Activated CD4-positive, alpha-beta T cell treated with anti-CD3 and anti-CD28 coated beads, Interleukin-2, Interleukin-4, amounts not matched to agents 100 ng/mL and 50 ng/mL, durations not matched to agents 16 hours and 8 hours (primary cell): ENCODE data around the gene NMNAT3.

ENCODE experiments used
- DNase-seq: peaks from one replicate; pipeline ENCODE4 v3.0.0-alpha.2; 2020; ENCODE audit warnings: low spot score

The NMNAT3 gene

DNA sequence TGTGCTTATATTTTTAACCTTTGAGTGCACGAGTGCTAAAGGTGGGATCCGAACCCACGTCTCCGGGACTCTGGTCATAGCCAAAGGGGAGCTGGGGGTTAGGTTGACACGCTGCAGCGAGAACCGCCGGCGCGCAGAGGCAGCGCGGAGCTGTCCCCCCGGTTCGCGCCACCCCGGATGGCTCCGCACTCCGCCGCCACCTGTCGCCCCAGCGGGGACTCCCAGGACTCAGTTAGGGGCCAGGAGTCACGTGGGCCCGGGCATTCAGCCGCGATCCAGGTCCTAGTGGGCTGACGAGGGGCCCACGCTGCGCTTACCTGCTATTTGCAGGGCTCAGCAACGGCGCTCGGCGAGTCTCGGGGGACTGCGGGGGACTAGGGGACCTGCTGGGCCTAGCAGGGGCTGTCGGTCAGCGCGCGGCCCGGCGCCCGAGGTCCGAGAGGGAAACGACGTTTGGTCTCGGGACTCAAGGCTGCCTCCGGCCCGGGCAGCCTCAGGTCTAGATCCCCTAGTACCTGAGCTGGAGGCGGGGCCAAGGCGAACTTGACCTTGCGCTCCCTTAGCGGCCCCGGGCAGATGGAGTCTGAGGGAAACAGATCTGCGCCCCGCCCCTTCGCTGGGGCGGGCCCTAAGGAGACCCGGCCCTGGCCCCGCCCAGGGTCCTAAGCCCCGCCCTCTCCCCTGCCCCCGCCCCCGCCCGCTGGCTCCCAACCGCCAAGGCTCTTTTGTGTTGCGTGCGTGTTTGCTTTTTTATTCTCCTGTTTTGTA is at the start of gene NMNAT3:
TSS of gene NMNAT3 (minus strand) at position 585 of the 768 bp plus-strand sequence. CDS start 50,248 bp downstream, outside the sequence.
- DNase-seq, result peak; percentile 68

- no peak for DNase-seq
These were observed 43.6 kb upstream of the NMNAT3 start for GRCh38 chr3:139721370-139721769.

DNA sequence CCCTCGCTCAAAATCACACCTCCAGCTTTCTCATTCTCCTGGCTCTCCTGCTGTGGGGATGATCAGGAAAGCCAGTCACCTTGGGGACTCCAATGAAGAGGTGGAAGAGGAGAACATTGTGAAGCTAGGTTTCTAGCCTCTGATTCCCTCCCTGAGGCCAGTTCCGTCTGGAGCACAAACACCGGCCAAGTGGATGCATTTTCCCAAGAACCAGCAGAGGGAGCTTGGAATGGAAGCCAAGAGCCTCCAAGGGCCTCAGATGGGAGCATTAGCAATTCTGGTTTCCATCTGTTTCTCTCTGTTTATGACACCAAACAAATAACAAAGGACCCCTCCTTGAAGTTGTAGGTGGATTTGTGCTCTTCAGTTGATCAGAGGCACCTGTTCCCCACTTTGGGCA is 40.6 kb upstream of the NMNAT3 start:
- DNase-seq, result no peak

DNA sequence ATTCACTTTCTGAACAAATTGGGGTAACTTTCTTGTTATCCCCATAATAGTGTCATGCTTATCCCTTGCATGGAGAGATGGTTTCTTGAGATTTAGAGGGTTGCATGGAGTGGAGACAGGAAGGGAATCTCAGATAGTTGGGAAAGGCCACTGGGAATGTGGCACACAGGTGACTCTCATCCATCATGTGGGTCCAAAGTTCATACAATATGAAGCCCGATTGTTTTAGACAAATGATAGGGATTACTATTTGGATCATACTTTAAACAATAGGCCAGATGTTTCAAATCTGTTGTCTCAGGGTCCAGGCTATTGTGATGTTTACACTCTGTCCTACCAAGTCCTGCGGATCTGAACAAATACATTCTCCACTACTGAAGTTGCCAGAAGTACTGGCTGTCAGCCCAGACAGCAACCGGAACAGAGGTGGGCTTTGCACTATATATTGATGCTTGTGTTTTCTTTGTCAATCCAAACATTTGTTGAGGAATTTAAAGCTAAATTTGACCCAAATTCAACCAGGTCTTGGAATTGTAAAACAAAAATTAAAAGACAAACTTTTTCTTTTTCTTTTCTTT is 39.2 kb upstream of the NMNAT3 start:
- DNase-seq, result no peak

GRCh38 chr3:139715743-139716360 is 38.1 kb upstream of the NMNAT3 start:
- DNase-seq, result no peak

DNA sequence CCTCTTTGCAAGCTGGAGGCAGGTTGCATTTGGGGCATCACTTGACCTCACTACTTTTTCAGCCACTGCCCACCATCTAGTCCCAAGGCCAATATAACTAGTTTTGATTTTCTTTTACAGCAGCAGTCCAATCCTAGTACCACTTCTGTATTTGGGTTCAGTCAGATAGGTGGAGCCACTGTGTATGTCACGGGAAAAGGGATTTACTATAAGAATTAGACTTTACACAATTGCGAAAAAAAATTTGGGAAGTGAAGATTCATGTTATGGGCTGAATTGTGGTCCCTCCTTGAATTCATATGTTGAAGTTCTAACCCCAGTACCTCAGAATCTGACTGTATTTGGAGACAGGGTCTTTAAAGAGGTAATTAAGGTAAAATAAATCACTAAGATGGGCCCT is 37.4 kb upstream of the NMNAT3 start:
- DNase-seq, result no peak

DNA sequence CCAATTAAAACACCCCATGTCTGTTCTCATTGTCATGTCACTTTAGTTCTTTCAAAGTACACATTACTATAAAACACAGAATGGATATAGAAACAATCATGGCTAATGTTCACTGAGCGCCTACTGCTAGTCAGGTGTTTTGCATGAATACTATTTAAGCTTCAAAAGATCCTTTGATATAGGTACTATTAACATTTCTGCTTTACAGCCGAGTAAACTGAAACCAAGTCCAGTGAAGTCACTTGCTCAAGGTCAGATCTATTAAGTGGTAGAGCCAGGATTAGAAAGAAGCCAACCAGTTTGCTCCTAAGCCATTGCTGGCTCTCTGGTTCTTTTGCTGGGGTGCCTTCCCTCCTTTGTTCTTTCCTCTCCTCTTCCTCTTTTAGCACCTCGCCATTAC is 32.4 kb upstream of the NMNAT3 start:
- DNase-seq, result no peak

DNA sequence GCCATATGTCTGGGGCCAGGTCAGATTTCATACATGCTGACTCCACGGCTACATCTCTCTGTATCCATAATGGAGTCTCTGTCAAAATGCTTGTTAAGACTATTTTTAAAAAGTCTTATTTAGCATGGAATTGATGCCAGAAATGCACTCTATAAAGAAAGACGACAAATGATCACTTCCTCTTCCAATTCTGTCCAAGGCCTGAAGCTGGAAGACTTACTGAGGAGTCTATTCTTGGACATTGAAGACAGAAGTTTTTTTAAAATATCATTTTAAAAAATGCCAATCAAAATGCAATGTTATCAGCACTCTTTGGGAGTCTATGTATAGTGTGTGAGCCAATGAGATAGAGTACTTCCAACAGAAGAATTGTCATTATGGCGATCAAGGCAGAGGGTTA is 27.9 kb upstream of the NMNAT3 start:
- no peak for DNase-seq

- DNase-seq, result no peak
These were observed 18.5 kb upstream of the NMNAT3 start for GRCh38 chr3:139696314-139696604.

GRCh38 chr3:139695426-139696313 is 17.9 kb upstream of the NMNAT3 start:
- no peak for DNase-seq

GRCh38 chr3:139695007-139695406 is 17.2 kb upstream of the NMNAT3 start:
- no peak for DNase-seq

GRCh38 chr3:139694542-139694941 is 16.8 kb upstream of the NMNAT3 start:
- DNase-seq, result no peak

DNA sequence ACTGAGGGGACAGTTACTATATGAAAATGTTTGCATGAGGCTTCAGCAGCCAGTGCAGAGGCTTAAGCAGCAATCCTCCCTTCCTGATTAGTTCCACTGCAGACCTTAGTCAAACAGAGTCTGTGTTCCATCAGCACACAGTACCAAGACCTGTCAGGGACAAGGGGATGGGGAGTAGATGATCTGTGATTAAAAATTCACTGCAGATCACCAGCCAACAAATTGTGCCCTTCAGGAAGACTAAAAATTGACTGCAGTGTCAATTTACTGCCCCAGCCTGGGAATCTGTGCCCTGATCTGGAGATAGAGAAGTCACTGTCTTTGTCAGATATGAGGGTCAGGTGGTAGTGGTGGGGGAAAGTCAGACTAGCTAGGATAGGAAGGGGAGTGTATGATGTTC is 13.8 kb upstream of the NMNAT3 start:
- DNase-seq, result no peak

- DNase-seq, result no peak
These were observed 12.0 kb upstream of the NMNAT3 start for GRCh38 chr3:139689708-139690228.

GRCh38 chr3:139689122-139689521 is 11.3 kb upstream of the NMNAT3 start:
- DNase-seq, result no peak

DNA sequence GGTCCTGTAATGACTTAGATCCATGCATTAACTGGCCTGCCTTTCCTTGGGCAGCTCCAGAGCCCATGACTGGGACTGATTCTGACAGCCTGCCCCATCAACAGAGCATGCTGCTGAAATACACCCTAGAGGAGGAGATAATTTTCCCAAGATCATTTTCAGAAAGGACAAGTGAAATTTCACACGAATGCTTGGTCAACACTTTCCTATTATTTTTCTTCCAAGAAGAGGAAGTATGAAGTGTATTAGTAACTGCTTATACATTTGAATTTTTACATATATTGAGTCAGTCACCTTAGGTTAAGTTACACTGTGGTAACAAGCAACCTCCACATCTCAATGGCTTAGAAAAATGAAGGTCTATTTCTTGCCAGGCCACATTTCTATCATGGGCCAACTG is 9.7 kb upstream of the NMNAT3 start:
- DNase-seq, result no peak

- DNase-seq, result no peak
These were observed 8.9 kb upstream of the NMNAT3 start for GRCh38 chr3:139686624-139687023.

DNA sequence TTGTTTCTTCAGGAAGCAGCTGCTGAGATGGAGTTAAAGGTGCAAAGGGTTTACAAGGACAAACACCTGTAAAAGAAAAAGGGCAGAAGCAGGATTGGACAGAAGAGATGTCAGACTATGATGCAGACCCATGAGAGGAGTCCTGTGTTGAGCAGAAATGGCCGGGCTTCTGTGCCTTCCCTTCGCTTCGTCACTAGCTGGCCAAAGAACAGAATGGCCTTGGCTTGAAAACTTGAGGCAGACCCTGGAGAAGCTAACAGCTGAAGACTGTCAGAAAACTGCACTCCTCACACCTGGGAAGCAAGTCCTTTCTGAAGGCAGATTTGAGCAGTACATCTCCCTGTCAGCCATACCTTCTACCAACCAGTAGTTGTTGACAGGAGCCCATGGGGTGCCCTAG is 8.4 kb upstream of the NMNAT3 start:
- DNase-seq, result no peak

- DNase-seq, result no peak
These were observed 1.5 kb upstream of the NMNAT3 start for GRCh38 chr3:139679220-139679775.

DNA sequence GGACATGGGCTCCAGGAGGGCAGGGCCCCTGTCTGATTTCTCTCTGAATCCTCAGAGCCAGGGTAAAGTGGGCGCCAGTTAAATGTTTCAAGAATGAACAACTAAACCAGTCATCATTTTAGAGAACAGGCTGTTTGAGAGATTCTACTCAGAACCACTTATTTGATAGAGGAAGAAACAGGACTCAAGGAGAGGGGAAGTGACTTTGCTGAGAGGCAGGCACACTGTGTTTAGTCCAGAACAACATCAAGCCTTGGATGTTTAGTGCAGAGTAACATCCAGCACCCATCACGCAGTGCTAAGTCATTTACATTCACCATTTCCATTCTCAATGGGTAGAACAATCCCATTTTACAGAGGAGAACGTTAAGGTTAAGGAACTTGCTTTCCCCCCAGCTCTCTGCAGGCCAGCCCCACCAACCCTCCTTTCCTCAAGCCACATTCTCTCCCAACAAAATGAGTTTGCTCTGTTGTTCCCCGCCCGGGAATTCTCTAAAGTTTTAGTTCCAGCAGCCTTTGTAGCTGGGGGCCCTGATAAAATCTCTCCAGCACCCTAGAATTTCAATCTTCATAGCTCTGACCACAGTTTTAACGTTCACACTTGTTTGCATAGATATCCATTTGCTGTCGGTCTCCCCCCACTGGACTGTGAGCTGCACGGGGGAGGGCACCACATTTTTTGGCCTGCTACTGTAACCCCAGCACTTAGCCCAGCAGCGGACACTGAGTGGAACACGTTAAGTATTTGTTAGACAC is 962 bp downstream of the NMNAT3 start:
- DNase-seq, result no peak

DNA sequence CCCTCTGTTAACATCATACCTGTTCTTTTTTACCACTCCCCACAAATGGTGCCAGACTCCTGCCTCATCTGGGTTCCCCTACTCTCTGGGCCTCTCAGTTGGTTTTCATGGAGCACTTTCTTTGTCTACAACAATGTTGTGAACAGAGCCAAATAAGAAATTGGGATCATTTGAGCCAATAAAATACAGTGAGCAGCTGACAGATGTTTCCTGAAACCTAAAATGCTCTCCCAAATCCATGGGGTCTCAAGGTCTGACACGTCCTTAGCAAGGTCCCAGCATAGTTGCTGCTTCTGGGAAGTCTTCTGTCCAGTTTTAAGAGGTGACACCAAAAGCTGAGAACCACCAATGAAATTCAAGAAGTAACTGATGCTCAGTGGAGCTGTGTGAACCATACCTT is 1.7 kb downstream of the NMNAT3 start:
- DNase-seq, result no peak
